Dendritic cell treated with granulocyte-macrophage colony-stimulating factor and Interleukin-4, amounts not matched to agents 40 ng/mL and 50 ng/mL, for 4 days (primary cell): ENCODE measurements around the gene ZIC2.

Experiments used
- H3K27ac Mint-ChIP-seq: one replicate; pipeline ENCODE4 v1.8.0; 2022; ENCODE audit warnings: mild to moderate bottlenecking, mixed read lengths
- H3K27me3 Mint-ChIP-seq: one replicate; pipeline ENCODE4 v1.8.0; 2022; ENCODE audit warnings: mild to moderate bottlenecking, mixed read lengths
- H3K36me3 Mint-ChIP-seq: one replicate; pipeline ENCODE4 v1.8.0; 2022; ENCODE audit warnings: low read depth, mixed read lengths
- H3K4me1 Mint-ChIP-seq: one replicate; pipeline ENCODE4 v1.8.0; 2022; ENCODE audit warnings: low read depth, mixed read lengths
- H3K4me3 Mint-ChIP-seq: one replicate; pipeline ENCODE4 v1.8.0; 2022; ENCODE audit warnings: mild to moderate bottlenecking, moderate library complexity, mixed read lengths
- H3K9me3 Mint-ChIP-seq: one replicate; pipeline ENCODE4 v1.8.0; 2022; ENCODE audit warnings: mixed read lengths
- intact Hi-C: fragments of 100-400 bp; cut with micrococcal nuclease; formaldehyde crosslinking; loops from one replicate; pipeline ENCODE4 v1.15.0; 2022

ZIC2 gene

DNA sequence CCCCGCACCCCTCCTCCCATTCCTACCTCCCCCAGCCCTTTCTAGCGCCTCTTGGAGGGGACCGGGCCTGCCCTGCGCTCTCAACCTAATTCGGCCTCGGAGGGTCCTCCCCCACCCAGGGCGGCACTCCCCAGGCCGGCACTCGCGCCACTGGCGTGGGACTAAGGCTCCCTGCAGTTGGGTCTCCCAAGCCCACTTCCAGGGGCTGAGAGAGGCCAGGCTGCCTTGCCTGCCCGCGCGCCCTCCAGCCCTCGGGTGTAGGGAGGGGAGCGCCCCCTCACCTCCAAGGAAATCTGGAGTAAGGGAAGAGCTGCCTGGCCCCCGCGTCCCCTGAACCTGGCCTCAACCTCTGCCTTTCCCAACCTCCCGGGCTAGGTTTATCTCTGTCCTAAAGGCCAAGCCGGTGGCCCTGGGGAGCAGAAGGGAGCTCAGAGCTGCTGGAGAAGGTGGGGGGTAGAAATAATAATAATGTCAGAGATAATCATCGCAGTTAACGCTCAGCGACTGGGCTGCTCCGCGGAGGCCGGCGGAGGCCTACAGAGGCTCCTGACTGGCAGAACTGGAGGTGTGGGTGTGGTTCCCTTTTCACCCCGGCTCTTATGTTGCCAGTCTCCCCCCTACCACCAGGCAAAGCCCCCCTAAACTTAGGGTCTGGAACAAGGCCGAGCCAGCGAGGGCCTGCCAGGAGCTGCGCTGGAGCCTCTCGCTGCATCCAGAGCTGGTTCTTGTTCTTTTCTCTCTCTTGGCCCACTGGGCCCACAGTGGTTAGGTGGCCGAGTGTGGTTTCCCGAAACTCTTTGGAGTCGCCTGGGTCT, 9.6 kb downstream of the ZIC2 start:
- Mint-ChIP-seq H3K4me1 (peaks cover 43% of the 10 kb centered on the region), H3K36me3 (no peaks in the 10 kb centered on the region), H3K4me3 (no peak overlapping the region), H3K9me3 (no peaks in the 10 kb centered on the region), H3K27me3 (peaks cover 96% of the 10 kb centered on the region), H3K27ac (no peak overlapping the region)
- intact Hi-C loops, result no loop called here

DNA sequence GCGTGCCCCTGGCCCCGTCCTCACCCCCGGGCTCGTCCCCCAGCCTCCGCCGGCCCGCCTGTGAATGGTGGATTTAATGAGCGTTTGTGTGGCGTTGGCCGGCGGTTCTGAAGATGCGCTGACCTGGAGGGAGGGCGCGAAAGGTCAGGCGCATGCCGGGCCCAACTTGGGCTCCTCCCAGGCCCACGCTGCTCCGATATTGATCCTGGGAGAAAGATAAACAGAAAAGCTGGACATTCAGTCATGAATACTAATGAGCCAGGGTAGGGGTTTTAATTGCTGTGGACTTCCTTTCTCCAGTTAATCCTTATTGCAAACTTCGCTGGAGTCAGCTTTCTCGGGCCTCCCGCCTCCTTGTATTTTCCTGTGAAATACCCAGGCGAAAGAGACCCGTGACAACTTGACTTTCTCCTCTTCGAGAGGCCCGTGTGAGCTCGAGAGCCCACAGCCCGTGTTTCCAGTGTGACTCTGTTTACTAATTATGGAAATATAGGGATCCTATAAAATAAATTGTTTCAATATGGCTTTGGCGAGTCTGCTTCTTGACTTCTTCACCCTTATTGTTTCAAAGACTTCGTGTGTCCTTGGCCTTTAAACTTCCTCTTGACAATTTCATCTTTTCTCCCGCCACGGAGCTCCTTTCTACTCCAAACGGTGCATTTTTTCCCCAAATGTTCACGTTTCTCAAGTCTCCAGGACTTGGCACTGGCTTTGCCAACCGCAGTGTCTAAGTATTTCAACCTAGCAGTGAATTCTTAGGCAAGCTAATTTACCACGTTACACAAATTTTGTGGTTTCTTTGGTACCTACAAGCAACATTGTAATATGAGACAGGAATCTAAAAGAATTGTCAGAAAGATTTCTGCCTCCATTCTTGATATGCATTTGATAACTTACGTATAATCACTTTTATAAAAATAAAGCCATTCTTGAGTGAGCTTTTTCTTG, 10.5 kb downstream of the ZIC2 start:
- Mint-ChIP-seq H3K4me1 (peaks cover 43% of the 10 kb centered on the region), H3K36me3 (no peaks in the 10 kb centered on the region), H3K27me3 (peaks cover 97% of the 10 kb centered on the region), H3K4me3 (no peak overlapping the region), H3K9me3 (no peaks in the 10 kb centered on the region), H3K27ac (no peak overlapping the region)
- intact Hi-C loops, result no loop called here

DNA sequence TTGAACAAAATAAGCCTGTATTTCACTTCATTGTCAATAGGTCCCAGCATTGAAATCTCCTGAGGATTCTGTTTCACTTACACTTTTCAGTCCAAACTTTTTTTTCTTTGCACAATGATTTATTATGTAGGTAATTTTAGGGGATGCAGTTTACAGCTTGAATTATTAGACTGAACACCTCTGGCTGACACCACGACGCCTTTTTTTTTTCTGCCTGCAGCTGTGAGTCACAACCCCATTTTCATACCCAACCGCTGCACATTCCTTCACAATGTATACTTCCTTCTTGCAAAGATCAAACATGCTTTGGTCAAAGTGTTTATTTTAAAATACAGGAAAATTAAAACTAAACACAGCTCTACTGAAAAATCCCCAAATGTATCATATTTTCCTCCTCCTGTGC, 11.4 kb downstream of the ZIC2 start:
- no peak overlapping the region for H3K4me3 Mint-ChIP-seq
- no peaks in the 10 kb centered on the region for H3K36me3 Mint-ChIP-seq
- no peaks in the 10 kb centered on the region for H3K9me3 Mint-ChIP-seq
- H3K27me3 Mint-ChIP-seq, result peaks cover 97% of the 10 kb centered on the region
- H3K27ac Mint-ChIP-seq, result no peak overlapping the region
- H3K4me1 Mint-ChIP-seq, result peaks cover 43% of the 10 kb centered on the region
- intact Hi-C loops, result no loop called here

DNA sequence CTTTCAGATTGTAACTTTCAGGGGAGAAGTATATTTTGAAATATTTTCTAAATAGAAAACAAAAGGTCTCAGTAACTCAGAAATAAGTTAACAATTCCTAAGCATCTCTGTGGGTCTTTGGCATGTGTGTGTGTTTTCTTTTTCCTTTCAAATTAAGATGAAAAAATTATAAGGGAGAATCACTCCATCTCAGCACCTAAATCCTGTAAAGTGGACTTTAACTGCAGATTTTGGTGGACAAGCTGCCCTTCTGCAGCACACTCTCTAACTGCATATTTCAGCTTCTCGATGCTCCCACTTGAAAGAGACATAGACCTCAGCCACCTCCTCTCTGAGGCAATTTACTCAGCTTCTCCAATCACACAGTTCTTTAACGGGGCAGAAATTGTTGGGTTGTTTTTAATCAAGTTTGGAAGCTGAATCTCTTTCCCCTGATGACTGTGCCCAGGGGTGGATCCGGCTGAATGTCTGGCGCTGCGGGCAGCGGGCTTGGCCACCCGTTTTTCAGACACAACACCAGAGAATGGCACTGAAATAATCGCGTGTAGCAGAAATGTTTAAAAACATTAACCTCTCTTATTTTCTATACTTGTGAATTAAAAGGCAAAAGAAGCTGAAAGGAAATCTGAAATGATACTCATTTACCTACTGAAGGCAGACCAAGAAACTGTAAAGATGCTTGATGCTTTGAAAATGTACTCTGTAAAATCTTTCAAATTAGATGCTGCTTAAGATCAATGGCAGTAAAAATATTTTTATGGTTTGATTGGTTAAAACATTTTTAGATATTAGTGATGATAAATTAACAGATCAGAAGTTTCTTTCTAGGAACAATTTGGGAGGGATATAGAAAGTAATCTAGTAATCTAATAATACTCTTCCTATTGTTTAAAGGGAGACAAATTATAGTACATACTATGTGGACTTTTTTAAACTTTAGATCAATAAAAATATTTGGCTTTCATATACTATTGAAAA, 12.4 kb downstream of the ZIC2 start:
- H3K4me1 Mint-ChIP-seq, result peaks cover 38% of the 10 kb centered on the region
- no peaks in the 10 kb centered on the region for H3K36me3 Mint-ChIP-seq
- intact Hi-C loops, result no loop called here
- H3K9me3 Mint-ChIP-seq, result no peaks in the 10 kb centered on the region
- H3K27me3 Mint-ChIP-seq, result peaks cover 98% of the 10 kb centered on the region
- H3K27ac Mint-ChIP-seq, result no peak overlapping the region
- no peak overlapping the region for H3K4me3 Mint-ChIP-seq

DNA sequence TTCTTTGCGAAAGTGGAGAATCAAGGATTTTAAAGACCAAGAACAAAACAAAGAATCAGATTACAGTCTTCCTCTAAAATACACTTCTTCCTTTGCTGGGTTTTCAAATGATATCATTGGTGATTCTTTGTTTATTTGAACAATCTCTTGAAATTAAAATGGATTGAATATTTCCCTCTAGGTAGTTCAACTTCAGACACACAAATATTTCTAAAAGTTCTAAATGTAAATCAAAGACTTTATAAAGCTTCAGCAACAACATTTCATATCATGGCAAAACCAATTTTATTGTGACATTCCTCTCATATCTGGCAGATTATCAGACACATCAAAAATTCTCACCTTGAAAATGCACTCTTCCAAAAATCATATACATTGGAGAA, 13.0 kb downstream of the ZIC2 start:
- Mint-ChIP-seq H3K27me3 (peaks cover 95% of the 10 kb centered on the region), H3K36me3 (no peaks in the 10 kb centered on the region), H3K4me3 (no peak overlapping the region), H3K9me3 (no peaks in the 10 kb centered on the region), H3K4me1 (peaks cover 31% of the 10 kb centered on the region), H3K27ac (no peak overlapping the region)
- intact Hi-C loops, result no loop called here

DNA sequence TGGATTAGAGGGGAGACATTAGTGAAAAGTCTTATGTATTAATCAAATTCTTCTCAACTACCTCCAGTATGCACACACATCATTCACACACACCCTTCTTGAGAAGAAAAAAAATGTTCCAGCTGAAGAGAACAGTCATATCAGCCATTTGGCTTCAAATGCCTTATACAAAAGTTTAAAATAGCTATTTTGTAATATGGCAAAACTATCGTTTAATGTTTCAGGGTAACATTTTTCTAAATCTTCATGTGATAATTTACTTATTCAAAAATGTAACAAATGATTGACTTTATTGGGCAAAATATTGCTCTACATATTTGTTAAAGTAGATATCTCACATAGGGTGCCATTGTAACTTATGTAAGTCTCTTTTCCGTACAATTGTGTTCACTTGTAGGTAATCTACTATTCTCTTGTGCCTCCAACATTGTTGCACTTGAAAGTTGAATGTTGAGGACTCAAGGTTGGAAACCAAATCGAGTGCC, 13.6 kb downstream of the ZIC2 start:
- intact Hi-C loops, result no loop called here
- Mint-ChIP-seq H3K4me1 (peaks cover 26% of the 10 kb centered on the region), H3K9me3 (no peaks in the 10 kb centered on the region), H3K27me3 (peaks cover 94% of the 10 kb centered on the region), H3K36me3 (no peaks in the 10 kb centered on the region), H3K4me3 (no peak overlapping the region), H3K27ac (no peak overlapping the region)

DNA sequence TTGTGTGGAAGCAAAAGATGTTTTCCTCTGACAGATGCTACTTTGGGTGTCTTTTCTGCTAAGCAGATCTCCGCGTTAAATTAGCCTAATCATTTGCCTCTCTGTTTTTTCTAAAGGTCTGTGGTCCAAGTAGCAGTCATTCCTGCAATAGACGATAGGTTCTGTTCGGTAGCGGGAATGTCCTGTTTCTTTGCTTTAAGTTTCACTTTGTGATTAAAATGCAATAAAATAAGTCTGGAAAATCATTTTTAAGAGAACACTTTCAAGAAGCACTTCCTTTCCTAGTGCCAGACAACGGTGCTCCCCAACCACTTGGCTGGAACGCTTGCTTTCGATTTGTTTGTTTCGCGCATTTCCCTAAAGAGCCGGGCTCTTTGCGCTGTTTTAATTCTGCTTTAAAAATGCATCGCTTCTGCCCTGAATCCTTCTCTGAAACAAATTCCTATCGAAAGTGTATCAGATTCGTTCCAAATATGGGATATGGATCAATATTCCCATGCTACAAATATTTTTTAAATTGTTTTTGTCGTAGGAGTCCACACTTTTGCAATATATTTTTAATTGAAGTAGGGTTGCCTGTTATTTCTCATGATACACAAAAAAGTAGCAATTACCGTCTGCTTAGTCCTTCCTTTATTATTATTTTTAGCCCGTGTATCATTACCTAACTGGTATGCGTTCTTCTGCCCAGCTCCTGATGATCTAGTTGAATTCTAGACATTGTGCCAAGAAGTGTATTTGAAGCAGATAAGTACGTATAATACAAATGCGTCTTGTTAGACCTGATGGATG, 14.2 kb downstream of the ZIC2 start:
- H3K4me1 Mint-ChIP-seq, result peaks cover 19% of the 10 kb centered on the region
- no peak overlapping the region for H3K27ac Mint-ChIP-seq
- H3K4me3 Mint-ChIP-seq, result peak overlapping the region; percentile 17
- H3K27me3 Mint-ChIP-seq, result peaks cover 94% of the 10 kb centered on the region
- no peaks in the 10 kb centered on the region for H3K36me3 Mint-ChIP-seq
- no peaks in the 10 kb centered on the region for H3K9me3 Mint-ChIP-seq
- intact Hi-C loops, result no loop called here

DNA sequence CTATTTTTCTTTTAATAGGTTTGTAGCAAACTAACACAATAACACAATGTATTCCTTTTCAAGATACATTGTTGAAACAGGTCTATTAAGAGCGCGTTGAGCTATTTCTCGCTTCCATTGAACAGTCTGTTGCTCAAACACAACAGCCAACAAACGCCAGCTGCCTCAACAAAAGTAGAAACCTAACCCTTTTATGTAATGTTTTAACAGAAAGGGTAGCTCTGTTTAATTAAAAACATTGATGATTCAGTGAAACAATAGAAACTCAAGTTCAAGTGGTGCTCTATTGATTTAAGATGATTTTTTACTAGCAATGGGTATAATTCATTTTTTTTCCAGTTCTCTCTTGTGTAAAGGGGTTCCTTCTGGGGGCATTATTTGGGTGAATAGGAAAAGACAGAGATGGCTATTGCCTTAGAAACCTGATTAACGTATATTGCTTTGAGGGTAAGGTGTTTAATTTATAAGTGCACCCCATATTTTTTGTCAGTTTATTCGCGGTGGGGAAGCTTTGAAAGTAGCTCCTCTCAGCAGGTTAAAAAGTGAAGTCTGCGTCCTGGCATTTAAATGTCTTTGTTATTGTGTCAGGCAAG, 14.9 kb downstream of the ZIC2 start:
- Mint-ChIP-seq H3K4me3 (no peak overlapping the region), H3K9me3 (no peaks in the 10 kb centered on the region), H3K36me3 (no peaks in the 10 kb centered on the region), H3K27ac (no peak overlapping the region), H3K4me1 (peaks cover 16% of the 10 kb centered on the region), H3K27me3 (peaks cover 92% of the 10 kb centered on the region)
- intact Hi-C loops, result no loop called here

DNA sequence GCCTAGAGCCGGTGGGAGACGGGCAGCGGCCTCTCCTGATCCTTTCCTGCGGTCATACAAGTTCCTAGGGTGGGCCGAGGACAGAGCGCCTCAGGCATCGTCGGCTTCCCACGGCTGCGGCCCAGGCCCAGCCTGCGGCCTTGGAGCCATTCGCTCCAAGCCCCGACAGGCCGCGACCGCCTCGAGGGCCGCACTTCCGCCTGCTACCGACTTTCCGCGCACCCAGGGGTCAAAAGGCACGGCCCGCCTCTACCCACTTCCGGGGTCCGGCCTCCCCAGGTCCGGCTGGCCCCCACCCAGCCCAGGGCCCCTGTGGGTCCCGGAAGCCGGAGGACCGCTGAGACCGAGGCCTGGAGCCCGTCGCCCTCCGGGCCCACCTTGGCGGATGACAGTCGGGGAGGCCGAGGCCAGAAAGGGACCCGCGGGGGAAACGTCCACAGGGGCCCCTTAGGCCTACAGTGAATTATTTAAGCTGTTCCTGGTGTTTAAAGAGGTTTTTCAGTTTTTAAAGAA, 16.2 kb downstream of the ZIC2 start:
- peaks cover 87% of the 10 kb centered on the region for H3K27me3 Mint-ChIP-seq
- H3K4me3 Mint-ChIP-seq, result no peak overlapping the region
- intact Hi-C loops, result no loop called here
- no peaks in the 10 kb centered on the region for H3K36me3 Mint-ChIP-seq
- no peak overlapping the region for H3K27ac Mint-ChIP-seq
- peaks cover 5% of the 10 kb centered on the region for H3K4me1 Mint-ChIP-seq
- no peaks in the 10 kb centered on the region for H3K9me3 Mint-ChIP-seq

DNA sequence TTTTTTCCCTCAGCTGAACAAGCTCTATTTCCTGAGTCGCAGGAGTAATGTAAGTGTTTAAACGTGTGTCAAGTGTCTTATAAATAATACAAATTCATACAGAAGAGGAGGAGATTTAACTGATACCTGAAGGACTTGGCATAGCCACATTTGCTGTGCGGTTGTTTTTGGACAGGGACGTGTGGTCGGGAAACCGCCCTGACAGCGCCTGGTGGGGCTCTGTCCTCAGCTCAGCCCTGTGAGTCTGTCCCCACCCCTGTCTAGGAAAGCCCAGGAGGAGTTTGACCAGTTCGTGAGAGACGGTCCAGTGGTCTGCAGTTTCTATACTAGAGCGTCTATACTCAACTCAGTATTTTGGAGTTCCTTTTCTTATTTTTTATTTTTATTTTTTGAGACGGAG, 16.7 kb downstream of the ZIC2 start:
- Mint-ChIP-seq H3K4me1 (peaks cover under 1% of the 10 kb centered on the region), H3K27me3 (peaks cover 88% of the 10 kb centered on the region), H3K4me3 (no peak overlapping the region), H3K27ac (no peak overlapping the region), H3K36me3 (no peaks in the 10 kb centered on the region), H3K9me3 (no peaks in the 10 kb centered on the region)
- intact Hi-C loops, result no loop called here

DNA sequence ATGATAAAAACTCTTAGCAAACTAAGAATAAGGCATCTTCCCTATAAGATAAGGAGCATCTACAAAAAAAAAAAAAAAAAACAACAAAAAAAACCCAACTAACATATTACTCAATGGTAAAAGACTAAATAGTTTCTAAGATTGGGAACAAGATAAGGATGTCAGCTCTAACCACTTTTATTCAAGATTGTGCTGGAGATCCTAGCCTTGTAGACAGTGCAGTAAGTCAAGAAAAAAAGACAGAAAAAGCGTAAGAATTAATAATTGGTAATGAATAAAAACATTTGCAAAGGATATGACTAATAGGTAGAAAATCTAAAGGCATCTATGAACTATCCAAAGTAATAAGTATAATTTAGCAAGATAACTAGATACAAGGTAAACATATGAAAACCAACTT, 33.0 kb downstream of the ZIC2 start:
- Mint-ChIP-seq H3K4me3 (no peak overlapping the region), H3K36me3 (no peaks in the 10 kb centered on the region), H3K9me3 (no peaks in the 10 kb centered on the region), H3K4me1 (no peaks in the 10 kb centered on the region), H3K27me3 (peaks cover 46% of the 10 kb centered on the region), H3K27ac (no peak overlapping the region)
- intact Hi-C loops, result no loop called here

DNA sequence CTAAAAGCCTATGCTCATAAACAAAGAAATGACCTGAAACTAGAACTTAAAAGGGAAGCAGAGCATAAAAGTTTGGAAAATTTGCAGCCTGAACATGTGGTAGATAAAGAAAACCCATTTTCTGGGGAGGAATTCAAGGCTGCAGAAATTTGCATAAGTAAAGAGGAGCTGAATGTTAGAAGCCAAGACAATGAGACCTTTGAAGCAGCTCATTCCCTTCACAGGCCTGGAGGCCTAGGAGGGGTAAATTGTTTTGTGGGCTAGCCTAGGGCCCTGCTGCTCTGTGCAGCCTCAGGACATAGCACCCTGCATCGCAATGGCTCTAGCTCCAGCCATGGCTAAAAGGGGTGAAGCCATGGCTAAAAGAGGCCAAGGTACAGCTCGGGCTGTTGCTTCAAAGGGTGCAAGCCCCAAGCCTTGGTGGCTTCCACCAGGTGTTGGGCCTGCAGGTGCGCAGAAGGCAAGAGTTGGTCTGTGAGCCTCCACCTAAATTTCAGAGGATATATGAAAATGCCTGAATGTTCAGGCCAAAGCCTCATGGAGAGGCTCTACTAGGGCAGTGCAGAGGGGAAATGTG, 38.3 kb downstream of the ZIC2 start:
- peaks cover 12% of the 10 kb centered on the region for H3K27me3 Mint-ChIP-seq
- no peak overlapping the region for H3K27ac Mint-ChIP-seq
- H3K4me3 Mint-ChIP-seq, result no peak overlapping the region
- no peaks in the 10 kb centered on the region for H3K9me3 Mint-ChIP-seq
- intact Hi-C loops, result no loop called here
- H3K4me1 Mint-ChIP-seq, result no peaks in the 10 kb centered on the region
- H3K36me3 Mint-ChIP-seq, result no peaks in the 10 kb centered on the region
